ENCODE measurements around the gene MRRF.

DNA sequence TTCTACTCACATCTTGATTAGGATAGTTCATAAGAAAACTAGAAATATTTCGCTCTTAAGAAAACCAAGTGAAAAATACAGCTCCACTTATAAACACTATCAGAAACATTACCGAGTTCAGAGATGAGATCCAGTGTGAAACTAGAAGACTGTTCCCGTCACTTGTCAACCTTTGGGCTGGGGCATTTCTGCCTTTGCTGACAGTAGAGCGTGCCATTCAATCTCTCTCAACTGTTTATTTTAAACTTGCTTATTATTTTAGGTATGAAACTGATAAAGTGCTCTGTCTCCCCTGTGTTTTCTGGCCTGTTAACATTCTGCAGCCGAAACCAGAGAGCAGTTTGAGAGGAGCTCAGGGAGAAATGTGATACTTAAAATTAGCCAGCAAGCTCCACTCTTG, 16.7 kb downstream of the MRRF start:
- TF ChIP-seq ZNF274 (IDR thresholded peaks at IDR 0.05; ENCODE audit: low read depth, low read length) (no peak), YY1 (IDR thresholded peaks at IDR 0.05; ENCODE audit: insufficient read depth, insufficient read length) (no peak)
